COR-L47 (cell line): ENCODE data around the gene TMEM87B.

Source experiments
- DNase-seq: peaks from one replicate; lab custom pipeline; 2025; lab: John Stamatoyannopoulos, UW

Gene TMEM87B, protein sequence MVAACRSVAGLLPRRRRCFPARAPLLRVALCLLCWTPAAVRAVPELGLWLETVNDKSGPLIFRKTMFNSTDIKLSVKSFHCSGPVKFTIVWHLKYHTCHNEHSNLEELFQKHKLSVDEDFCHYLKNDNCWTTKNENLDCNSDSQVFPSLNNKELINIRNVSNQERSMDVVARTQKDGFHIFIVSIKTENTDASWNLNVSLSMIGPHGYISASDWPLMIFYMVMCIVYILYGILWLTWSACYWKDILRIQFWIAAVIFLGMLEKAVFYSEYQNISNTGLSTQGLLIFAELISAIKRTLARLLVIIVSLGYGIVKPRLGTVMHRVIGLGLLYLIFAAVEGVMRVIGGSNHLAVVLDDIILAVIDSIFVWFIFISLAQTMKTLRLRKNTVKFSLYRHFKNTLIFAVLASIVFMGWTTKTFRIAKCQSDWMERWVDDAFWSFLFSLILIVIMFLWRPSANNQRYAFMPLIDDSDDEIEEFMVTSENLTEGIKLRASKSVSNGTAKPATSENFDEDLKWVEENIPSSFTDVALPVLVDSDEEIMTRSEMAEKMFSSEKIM

DNA sequence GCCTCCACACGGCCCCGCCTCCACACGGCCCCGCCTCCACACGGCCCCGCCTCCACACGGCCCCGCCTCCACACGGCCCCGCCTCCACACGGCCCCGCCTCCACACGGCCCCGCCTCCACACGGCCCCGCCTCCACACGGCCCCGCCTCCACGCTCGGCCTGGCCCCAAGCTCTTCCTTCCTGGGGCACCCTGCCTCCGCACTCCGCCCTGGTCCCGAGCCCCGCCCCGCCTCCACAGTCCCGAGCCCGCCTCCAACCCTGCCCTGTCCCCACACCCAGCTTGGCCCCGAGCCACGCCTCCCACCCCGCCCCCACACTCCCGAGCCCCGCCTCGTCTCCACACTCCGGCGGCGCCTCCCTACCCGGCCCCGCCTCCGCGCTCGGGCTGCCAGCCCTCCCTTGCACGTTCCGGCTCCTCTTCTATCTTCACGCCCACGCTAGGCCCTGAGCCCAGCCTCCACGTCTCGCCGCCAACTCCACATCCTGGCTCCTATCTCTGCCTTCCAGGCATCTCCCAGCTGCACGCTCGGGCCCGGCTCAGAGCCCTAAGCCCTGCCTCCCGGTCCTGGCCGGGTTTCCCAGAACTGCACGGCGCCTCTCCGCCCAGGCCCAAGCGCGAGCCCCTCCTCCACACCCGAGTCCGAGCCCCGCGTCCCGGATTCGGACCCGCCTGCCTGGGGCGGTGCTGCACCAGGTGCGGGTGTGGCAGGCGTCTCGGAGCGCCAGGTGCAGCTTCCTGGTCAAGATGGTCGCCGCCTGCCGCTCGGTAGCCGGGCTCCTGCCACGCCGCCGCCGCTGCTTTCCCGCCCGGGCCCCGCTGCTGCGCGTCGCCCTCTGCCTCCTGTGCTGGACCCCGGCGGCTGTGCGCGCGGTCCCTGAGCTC lies at the start of gene TMEM87B:
TSS of gene TMEM87B (plus strand) at position 423 of the 883 bp plus-strand sequence. CDS start at position 746, 323 bp downstream.
- DNase-seq: peak; percentile 93

DNA sequence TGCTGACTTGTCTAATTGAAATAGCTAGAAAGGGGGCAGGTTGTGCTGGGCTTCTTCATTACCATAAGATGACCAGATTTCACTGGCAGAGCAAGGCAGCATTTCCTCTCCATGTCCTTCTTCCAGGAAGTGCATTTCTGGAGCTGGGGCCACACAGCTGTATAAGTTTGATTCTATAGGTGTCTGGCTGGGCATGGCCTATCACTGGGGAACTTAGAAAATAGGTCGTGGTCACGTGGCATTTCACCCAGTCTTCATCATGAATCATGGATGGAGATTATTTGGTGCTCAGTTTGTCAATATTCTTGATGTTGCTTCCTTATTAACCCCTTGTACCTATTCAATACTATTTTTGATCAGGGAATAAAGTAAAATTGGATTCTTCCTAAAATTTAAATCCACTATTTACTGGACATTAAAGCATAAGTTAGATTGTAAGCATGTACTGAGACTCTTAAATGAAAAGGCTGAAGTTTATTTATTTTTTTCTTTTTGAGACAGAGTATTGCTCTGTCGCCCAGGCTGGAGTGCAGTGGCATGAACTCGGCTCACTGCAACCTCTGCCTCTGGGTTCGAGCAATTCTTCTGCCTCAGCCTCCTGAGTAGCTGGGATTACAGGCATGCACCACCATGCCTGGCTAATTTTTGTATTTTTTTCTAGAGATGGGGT lies 49.5 kb upstream of the TMEM87B start:
- DNase-seq: no peak

DNA sequence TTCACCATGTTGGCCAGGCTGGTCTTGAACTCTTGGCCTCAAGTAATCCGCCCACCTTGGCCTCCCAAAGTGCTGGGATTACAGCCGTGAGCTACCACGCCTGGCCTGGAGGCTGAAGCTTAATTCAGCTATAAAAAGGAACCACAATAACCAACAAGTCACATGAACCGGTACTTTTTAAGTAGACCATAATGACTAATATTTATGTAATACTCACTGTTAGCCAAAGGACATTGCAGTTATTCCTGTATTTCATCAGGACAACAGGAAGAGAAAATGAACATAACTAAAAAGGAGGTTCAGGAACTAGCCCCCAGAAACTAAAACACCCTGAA lies 49.0 kb upstream of the TMEM87B start:
- no peak for DNase-seq

DNA sequence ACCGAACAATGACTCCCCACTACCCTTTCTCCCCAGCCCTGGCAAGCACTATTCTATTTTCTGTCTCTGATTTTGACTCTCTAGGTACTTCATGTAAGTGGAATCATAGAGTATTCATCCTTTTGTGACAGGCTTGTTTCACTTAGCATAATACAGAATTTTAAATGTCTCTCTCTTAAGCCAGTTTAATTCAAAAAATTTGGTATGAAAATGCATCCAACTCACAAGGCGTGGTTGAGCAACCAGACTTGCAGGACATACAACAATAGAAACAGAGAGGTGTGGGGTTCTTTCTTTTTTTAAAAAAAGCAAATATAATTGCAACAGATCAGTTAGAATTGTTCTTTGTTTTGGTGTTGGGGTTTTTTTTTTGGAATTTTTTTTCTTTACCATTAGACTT lies 47.6 kb upstream of the TMEM87B start:
- DNase-seq: no peak

DNA sequence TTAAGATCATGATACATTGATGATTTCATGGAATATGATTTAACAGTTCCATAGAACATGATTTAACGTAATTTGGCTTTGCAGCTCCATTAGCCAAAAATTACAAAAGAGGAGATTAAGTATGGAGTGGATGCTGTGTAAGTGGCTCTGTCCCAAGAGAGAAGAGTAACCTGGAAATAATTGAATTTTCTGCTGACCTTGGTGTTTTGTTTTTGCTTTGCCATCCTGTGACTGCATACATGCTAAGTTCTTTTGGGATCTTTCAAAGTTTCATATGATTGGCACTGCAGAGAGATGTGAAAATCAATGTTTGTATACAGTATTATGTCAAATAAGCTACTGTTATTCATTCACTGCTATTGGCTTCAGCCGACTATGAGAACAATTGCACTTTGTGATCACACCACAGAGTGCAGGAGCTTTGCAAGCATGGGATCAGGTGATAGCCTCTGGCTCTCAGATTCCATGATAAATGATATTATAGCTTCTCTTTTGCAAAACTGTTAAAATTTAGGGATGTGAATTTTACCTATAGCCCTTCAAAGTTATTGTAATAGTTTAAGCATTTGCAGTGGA lies 46.1 kb upstream of the TMEM87B start:
- DNase-seq: no peak

DNA sequence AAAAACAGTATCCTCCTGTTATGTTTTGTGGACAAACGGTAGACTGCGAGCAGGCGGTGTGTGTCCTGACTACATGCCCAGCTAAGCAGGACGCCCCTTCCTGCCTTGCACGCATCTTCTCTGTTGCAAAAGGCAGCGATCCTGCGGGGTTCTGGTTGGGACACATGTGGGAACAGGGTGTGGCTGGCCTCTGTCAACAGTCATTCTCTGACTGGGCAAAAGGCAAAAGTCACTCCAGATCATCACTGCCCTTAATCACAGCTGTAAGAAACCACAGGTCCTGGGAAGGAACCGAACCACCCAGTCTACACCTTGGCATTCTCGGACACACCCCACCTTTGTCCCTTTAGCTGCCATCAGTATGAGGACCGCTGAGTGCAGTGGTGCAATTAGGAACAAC lies 44.3 kb upstream of the TMEM87B start:
- DNase-seq: no peak

DNA sequence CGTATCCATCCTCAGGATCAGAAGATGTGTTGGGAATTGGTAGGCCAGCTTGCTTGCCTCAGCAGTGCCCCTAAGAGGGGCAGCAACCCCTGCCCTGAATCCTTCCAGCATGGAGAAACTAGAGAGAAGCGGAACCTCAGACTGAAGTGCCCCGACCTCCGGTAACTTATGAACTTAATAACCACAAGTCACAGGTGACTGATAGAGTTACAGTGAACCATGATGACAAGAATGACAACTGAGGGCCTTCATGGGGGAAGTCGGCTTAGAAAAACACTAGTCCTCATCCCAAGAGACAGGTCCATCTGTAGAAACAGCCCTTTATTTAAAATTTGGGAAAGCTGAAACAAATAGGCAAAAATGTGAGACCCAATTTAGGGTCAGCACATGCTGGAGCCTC lies 42.5 kb upstream of the TMEM87B start:
- DNase-seq: no peak

DNA sequence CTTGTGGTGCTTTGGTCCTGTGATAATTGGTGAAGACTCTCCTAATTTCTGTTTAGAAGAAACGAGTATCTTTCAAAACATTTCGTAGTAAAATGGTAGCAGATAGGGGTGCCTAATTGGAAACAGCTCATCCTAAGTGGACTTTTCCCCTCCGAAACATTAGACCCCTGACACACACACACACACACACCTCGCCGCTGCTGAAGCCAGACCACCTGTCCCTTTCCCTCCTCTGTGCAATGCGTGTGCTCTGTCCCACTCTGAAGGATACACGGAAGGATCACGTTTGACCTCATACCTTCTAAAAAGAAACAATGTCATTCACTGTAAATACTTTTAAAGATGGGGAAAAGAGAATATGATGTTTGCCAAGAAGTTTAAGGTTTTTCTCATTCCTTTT lies 36.2 kb upstream of the TMEM87B start:
- no peak for DNase-seq

DNA sequence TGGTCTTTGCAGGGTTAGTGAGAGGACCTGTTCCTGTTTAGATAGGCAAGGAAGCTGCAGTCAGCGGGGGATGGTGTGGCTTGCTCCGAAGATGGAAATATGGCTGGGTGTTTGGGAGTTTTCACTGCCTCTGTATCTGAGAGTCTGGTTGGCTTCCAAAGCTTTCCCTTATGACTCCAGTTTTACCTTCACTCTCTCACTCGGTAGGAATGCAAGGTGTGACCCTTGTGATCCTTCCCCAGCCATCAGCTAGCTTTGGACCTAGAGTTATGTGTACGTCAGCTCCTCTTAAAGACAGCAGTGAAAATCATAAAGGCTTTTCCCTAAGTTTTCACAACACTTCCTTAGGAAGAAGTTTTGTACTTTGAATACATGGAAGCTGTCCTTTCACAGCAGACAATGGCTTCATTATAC lies 35.5 kb upstream of the TMEM87B start:
- no peak for DNase-seq

DNA sequence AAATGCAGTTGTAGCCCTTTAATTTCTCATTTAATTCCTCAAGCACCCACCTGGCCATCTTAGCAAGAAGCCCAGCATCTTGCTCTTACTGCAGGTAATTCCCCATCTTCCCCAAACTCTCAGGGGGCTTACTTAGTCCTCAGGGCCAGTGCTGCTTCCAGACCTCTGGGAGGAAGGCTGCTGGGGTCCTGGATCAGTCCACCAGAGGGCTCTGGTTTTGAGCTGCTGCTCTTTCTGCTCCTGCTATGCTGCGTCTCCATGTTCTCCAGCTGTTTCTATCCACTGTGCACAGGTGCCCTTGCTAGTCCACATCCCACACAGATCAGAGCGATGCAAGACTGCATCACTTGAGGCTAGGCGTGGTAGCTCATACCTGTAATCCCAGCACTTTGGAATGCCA lies 34.5 kb upstream of the TMEM87B start:
- DNase-seq: no peak

DNA sequence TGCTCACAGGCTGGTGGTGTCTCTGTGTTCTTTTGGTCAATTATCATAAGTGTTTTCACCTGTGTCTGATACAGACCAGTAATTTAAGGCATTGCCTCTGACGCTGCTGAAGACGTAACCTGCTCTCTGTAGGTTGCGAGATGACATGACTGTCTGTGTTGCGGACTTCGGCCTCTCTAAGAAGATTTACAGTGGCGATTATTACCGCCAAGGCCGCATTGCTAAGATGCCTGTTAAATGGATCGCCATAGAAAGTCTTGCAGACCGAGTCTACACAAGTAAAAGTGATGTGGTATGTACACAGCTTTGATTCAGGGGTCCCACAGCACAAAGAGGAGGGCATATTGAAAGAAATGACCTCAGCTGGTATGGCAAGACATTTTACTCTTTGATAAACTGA lies 33.8 kb upstream of the TMEM87B start:
- DNase-seq: no peak

DNA sequence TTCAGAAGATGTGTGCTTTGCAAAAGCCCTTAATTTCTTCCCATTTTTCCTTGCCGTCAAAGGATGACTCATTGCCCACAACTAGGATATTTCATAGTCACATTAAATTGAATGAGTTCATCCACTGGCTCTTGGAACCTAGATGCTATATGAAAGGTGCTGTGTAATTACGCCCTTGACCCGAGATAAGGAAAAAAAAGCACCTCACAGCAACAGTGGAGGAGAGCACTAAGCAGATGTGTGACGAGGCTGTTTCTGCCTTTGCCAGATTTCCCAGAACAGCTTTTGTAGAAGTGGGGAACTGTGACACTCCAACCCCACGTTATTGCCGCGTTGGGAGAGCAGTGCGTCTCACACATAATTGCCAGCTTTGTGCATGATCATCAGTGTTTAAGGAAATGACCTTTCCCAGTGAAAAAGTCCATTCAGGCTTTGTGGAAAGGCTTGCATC lies 33.3 kb upstream of the TMEM87B start:
- DNase-seq: no peak

DNA sequence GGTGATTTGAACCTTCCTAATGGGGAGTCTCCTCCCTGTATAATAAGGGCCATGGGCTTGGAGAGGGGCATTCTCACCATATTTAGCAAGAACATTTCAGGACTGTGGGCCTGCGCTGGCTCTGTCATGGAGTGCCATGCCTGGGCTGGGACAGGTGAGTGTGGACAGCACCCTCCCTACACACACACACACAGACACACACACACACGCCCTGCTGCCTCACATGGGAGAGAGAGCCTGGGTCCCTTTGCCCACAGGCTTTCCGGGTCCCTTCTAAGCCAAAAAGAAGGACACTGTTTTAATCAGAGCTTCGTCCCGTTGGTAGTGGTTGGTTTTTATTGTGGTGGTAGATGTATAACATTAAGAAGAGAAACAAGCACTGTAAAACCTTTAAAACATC lies 31.4 kb upstream of the TMEM87B start:
- DNase-seq: no peak

DNA sequence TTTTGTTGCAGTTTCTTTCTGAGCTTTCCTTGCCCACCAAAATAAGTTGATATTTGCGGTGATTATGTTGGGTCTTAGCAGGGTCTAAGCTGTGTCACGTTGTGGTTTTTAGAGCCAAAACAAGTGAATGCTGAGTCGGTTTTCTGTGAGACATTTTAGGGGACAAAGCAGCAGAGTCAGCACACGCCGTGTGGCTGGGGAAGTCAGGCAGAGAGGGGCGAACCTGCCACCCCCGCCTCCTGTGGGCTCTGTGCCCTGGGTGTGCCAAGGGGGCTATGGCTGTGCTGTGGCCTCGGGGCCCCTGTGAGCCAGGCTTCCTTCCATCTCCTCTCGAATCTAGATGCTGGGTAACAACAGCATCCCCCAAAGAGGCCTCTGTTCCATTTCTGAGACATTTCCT lies 30.8 kb upstream of the TMEM87B start:
- no peak for DNase-seq

DNA sequence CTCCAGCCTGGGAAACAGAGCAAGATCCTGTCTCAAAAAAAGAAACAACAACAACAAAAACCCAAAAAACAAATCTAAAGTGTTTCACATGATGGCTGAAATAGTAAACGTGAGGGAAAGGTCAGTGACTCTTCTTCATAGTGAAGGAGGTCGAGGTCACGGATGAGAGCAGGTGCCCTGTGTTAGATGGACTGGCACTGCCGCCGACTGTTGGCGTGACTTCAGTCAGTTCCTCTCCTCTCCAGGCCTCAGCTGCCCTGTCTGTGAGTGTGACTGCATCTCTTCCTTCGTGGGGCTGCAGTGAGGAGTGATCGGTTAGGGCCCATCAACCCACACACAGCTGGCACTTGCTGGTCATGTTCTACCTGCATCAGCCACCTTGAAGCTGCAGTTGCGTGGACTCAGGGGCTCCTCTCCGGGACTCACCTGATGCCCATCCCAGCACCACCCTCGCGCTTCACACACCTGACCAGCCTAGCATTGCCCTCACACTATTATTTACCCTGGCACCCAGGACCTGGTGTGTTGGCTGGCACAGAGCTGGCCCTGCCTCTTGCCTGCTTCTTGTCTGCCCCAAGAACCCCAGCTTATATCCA lies 30.1 kb upstream of the TMEM87B start:
- DNase-seq: no peak

DNA sequence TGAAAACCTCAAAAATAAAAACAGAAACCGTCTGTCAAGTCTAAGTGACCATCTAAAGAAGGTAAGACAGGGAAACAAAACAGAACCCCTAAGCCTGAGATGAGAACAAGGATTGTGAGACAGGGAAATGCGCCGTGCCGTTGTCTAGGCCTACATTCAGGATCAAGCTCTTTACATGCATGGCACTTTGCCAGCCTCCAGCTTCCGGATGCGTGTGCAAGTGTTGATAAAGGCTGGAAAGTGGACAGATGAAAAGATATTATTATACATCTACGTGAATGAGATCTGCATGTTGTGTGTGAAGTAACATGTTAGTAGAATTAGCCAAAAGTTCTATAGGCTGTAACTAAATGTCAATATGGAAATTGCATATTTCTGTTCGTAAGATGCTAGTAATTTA lies 28.6 kb upstream of the TMEM87B start:
- DNase-seq: no peak

DNA sequence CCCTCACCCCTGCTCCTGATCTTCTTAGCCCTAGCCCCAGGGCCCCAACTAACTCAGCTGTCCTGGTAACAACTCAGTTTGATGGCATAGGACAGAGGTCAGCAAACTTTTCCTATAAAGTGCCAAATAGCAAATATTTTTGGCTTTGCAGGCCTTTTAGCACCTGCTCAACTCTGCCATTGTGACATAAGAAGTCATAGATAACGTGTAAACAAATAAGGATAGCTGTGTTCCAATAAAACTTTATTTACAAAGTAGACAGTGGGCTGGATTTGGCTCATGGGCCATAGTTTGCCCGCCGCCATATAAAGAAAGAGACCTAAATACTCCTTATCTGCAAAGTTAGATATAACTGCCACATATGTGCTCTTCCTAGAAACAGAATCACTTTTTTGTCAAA lies 27.3 kb upstream of the TMEM87B start:
- DNase-seq: no peak

DNA sequence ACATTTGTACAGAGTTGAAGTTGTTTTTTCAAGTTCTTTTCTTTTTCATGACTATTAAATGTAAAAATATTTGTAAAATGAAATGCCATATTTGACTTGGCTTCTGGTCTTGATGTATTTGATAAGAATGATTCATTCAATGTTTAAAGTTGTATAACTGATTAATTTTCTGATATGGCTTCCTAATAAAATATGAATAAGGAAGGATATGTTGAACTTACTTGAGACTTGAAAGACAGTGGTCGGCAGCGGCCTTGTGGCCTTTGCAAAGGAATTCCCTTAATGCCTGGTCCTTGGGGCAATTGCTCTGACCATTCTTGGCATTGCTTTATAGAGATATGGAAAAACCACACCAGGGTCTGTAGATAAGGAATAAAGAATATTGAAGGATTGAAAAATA lies 25.9 kb upstream of the TMEM87B start:
- DNase-seq: no peak

DNA sequence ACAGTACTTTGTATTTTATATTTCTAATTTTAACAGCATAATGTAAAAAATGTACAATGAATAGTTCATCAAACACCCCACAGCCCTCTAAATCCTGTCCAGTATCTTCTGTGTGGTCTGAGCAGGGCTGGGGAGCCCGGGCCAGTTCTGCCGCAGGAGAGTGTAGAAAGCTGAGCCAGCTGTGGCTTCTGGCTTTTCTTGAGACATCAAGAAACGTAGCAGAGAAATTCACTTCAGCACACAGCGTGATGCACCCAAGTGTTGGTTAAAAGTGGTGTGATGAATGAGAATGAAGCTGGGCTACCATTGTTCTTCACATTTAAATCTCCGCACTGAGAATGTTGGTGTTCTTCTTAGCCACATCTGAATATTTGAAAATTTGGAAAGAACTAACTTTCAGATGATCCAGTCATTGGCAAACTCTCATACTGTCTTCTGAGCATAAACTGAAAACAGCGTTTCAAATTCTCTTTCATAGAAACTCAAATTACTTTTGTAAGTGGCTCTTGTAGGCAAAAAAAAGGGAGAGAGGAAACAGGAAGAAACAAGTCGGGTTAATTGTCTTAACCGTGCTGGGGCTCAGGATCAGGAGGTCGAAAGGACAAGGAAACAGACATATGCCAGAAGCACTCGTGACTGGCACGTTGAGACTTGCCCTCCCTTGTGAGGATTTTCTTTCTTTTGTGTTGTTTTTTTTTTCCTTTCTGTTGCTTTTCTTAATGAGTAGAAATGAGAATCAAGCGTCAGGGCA lies 23.4 kb upstream of the TMEM87B start:
- no peak for DNase-seq

DNA sequence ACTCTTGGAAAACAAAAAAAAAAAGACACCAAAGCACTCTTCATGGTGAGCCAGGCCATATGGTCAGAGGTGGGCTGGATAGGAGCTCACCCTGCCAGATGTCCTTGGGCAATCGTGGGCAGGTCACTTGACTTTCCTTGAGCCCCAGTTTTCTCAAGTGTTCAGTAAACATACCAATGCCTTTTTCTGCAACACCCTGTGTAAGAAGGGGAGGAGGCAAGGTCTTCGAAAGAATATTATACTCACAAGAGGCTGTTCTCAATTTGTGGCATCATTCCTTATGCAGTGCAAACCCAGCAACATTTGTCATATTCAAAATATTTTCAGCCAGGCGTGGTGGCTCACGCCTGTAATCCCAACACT lies 22.9 kb upstream of the TMEM87B start:
- no peak for DNase-seq
